ENCODE data around the gene BANF2. TPM values are rescaled to one million over a fixed set of nuclear protein-coding genes. Genes with fewer than 3 reads are reported as not detected.
A peak's percentile ranks its signal among the peaks of the same experiment; 100 is the strongest.

Gene BANF2
- total RNA-seq, 1 experiment from 2014 or later, result not detected

- Mint-ChIP-seq H3K27me3 (ENCODE audit: unreplicated experiment) (no peaks in the 10 kb centered on the region), H3K27ac (ENCODE audit: unreplicated experiment) (no peak overlapping the region), H3K4me1 (ENCODE audit: low read depth, unreplicated experiment) (no peaks in the 10 kb centered on the region), H3K4me3 (ENCODE audit: low read depth, unreplicated experiment) (no peak overlapping the region), H3K36me3 (ENCODE audit: insufficient read depth, unreplicated experiment) (peaks cover 15% of the 10 kb centered on the region), H3K9me3 (ENCODE audit: low read depth, unreplicated experiment) (no peaks in the 10 kb centered on the region)
- BruUV-seq (replicated peaks), result TSS peak; percentile 78
- intact Hi-C loops (cut with micrococcal nuclease; ENCODE audit: unreplicated experiment), result loop anchor here (10.0 kb wide), 1 partner anchor 245 kb away; no protein-coding TSS in a partner anchor
- CTCF ChIA-PET, result no interaction called here
- TF ChIP-seq CTCF (IDR thresholded peaks at IDR 0.05; ENCODE audit: unreplicated experiment), result no peak
- no peak for DNase-seq
Measured at GRCh38 chr20:17659801-17660200, 40.0 kb upstream of the BANF2 start.

GRCh38 chr20:17660667-17661066 lies 39.1 kb upstream of the BANF2 start:
- Mint-ChIP-seq H3K4me1 (ENCODE audit: low read depth, unreplicated experiment) (no peaks in the 10 kb centered on the region), H3K36me3 (ENCODE audit: insufficient read depth, unreplicated experiment) (peaks cover 15% of the 10 kb centered on the region), H3K4me3 (ENCODE audit: low read depth, unreplicated experiment) (no peak overlapping the region), H3K27me3 (ENCODE audit: unreplicated experiment) (no peaks in the 10 kb centered on the region), H3K27ac (ENCODE audit: unreplicated experiment) (no peak overlapping the region), H3K9me3 (ENCODE audit: low read depth, unreplicated experiment) (no peaks in the 10 kb centered on the region)
- intact Hi-C loops (cut with micrococcal nuclease; ENCODE audit: unreplicated experiment), result no loop called here
- TF ChIP-seq CTCF (IDR thresholded peaks at IDR 0.05; ENCODE audit: unreplicated experiment), result no peak
- no peak for DNase-seq
- BruUV-seq (replicated peaks), result no TSS peak
- CTCF ChIA-PET, result no interaction called here

GRCh38 chr20:17661121-17661744 lies 38.5 kb upstream of the BANF2 start:
- H3K9me3 Mint-ChIP-seq (ENCODE audit: low read depth, unreplicated experiment), result no peaks in the 10 kb centered on the region
- BruUV-seq (replicated peaks), result no TSS peak
- no peaks in the 10 kb centered on the region for H3K4me1 Mint-ChIP-seq (ENCODE audit: low read depth, unreplicated experiment)
- H3K4me3 Mint-ChIP-seq (ENCODE audit: low read depth, unreplicated experiment), result no peak overlapping the region
- CTCF ChIA-PET, result no interaction called here
- H3K36me3 Mint-ChIP-seq (ENCODE audit: insufficient read depth, unreplicated experiment), result peaks cover 15% of the 10 kb centered on the region
- no peak for TF ChIP-seq CTCF (IDR thresholded peaks at IDR 0.05; ENCODE audit: unreplicated experiment)
- no peak overlapping the region for H3K27ac Mint-ChIP-seq (ENCODE audit: unreplicated experiment)
- H3K27me3 Mint-ChIP-seq (ENCODE audit: unreplicated experiment), result no peaks in the 10 kb centered on the region
- no peak for DNase-seq
- intact Hi-C loops (cut with micrococcal nuclease; ENCODE audit: unreplicated experiment), result no loop called here

GRCh38 chr20:17662333-17663039 lies 37.3 kb upstream of the BANF2 start:
- no peak for TF ChIP-seq CTCF (IDR thresholded peaks at IDR 0.05; ENCODE audit: unreplicated experiment)
- no peak for DNase-seq
- Mint-ChIP-seq H3K4me3 (ENCODE audit: low read depth, unreplicated experiment) (no peak overlapping the region), H3K4me1 (ENCODE audit: low read depth, unreplicated experiment) (no peaks in the 10 kb centered on the region), H3K36me3 (ENCODE audit: insufficient read depth, unreplicated experiment) (peaks cover 15% of the 10 kb centered on the region), H3K27me3 (ENCODE audit: unreplicated experiment) (no peaks in the 10 kb centered on the region), H3K9me3 (ENCODE audit: low read depth, unreplicated experiment) (no peaks in the 10 kb centered on the region), H3K27ac (ENCODE audit: unreplicated experiment) (no peak overlapping the region)
- intact Hi-C loops (cut with micrococcal nuclease; ENCODE audit: unreplicated experiment), result no loop called here
- CTCF ChIA-PET, result no interaction called here
- BruUV-seq (replicated peaks), result no TSS peak

Measured in Calu3 (cell line).